GM20431 (cell line): ENCODE measurements around the gene PARVB.
"Not testable (repeated sequence)": the region's sequence is repeated elsewhere in the genome, so short reads cannot be mapped to it uniquely, and the experiment has no call there.

ENCODE experiments used
- in situ Hi-C: fragments of 300-500 bp; cut with MseI, MboI; formaldehyde crosslinking; loops from one replicate; pipeline ENCODE4 v1.15.0; 2020; ENCODE audit warnings: low sequenced_read_pairs; ENCODE audit not compliant: unreplicated experiment

PARVB gene

DNA sequence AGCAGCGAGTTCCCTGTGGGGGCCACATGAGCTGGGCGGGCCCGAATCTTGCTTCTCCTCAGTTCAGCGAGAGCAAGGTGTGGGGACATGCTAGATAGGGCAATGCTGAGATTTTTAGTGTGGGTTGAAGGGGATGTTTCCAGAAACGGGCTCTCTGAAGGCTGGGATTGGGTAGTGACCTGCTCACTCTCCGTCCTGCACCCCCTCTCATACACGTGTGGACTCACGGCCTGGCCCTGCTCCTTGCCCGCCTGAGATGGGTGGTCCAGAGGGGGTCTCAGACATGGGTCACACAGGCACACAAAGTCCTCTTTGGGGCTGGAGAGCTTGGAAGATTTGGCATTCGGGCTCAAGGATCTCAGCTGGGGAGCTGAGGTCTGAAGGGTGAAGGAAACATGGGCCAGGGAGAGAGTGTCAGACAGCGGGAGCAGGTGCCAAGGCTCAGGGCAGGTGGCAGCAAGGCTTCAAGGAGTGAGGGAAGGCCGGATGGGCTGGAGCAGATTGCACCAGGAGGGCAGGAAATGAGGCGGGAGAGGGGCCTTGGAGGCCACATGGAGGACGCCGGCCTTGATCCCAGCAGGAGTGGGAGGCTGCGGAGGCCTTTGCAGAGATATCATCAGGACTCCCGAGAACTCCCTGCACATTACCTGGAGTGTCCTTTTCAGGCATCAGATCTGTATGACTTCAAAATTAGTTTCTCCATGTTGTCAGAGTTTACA, 74.1 kb downstream of the PARVB start:
- in situ Hi-C loops: no loop called here

DNA sequence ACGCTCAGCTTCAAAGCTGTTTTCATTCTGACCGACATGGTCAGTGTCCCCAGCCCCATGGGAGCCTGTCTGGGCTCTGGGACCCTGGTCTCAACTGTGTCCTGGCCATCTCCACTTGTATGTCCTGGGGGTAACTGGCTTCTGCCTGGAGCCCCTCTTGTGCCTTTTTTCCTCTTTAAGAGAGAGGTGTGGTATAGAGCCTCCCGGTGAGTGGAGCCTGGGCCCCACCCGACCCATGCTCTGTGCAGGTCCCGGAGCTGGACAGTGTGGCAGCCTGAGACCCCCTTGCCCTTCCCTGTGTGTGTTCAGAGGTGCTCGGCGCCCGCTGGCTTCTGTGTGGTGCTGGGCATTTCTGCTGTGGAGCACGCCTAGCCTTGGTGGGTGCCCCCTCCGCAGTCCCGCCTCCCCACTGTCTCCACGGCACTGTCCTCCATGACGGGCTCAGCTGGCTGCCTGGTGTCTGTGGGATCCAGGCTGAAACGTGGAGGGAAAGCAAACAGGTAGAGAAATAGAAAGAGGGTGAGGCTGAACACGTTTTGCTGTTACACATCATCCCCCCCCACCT, 74.9 kb downstream of the PARVB start:
- in situ Hi-C loops: no loop called here

DNA sequence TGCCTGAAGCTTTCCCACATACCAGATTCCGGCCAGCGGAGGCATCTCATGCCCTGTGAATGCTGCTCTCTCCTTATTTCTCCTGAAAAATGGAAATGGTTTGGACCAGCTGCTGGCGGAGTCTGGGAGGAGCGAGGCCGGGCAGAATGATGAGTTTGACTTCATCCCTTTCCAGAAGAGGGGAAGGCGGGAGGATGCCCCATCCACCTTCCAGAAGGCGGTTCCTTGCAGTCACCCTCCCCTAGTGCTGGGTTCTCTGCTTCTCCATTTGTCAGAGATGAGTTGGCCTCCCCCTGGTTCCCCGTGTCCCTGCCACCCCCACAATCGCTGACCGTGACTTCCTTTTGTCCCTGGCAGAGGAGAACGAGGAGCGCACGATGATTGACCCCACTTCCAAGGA, 75.6 kb downstream of the PARVB start:
- in situ Hi-C loops: no loop called here

GRCh38 chr22:44100411-44100810, 76.3 kb downstream of the PARVB start:
- in situ Hi-C loops: no loop called here

- in situ Hi-C loops: no loop called here
Observed at GRCh38 chr22:44102121-44102520, 78.0 kb downstream of the PARVB start.

GRCh38 chr22:44102856-44103255, 78.8 kb downstream of the PARVB start:
- in situ Hi-C loops: no loop called here

- in situ Hi-C loops: no loop called here
Observed at GRCh38 chr22:44103735-44104480, 79.8 kb downstream of the PARVB start.

DNA sequence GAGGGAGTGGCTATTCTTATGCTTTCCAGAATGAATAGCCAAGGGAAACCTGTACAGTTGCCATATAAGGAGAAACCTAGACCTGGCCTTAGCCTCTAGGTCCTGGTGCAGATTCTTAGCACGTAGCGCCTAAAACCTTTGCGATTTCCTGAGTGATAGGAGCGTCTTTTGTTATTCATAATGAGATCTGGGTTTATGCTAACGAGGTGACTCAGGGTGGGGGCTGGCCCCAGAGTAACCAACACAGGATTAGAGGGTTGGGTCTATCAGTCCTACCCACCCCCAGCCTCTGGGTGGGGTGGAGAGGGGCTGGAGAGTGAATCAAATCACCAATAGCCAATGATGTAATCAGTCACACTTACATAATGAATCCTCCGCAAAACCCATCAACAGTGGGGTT, 83.2 kb downstream of the PARVB start:
- in situ Hi-C loops: no loop called here

DNA sequence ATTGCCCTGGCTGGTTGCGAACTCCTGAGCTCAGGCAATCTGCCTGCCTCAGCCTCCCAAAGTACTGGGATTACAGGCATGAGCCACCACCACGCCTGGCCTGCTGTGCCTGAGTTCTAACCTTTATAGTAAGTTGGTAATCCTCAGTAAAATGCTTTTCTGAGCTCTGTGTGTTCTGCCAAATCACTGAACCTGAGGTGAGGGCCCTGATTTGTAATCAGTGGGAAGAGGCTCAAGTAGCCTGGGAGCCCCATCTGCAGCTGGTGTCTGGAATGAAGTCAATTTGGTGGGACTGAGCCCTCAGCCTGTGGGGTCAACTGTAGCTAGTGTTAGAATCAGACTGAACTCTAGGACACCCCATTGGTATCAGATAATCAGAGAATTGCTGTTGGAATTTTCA, 84.0 kb downstream of the PARVB start:
- in situ Hi-C loops: no loop called here

GRCh38 chr22:44108806-44109385, 84.8 kb downstream of the PARVB start:
- in situ Hi-C loops: no loop called here

DNA sequence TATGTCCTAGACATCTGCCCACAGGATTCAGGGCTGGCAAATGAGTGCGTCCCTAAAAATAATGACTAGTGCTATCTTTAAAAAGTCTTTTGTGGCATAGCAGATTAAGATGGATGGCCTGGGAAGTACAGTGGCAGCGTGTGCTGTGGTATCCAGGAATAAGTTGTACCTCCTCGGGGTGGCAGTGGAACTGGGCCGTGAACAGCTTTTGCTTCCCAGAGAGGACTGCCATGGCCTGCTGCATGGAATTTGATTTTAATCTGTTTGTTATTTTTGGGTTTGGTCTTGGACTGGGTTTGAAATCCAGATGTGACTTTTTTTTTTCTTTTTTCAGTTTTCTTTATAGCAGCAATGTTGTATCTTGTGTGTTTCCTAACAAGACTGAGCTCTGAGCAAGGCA, 85.3 kb downstream of the PARVB start:
- in situ Hi-C loops: no loop called here

- in situ Hi-C loops: not testable (repeated sequence)
Observed at GRCh38 chr22:44110656-44111055, 86.6 kb downstream of the PARVB start.

DNA sequence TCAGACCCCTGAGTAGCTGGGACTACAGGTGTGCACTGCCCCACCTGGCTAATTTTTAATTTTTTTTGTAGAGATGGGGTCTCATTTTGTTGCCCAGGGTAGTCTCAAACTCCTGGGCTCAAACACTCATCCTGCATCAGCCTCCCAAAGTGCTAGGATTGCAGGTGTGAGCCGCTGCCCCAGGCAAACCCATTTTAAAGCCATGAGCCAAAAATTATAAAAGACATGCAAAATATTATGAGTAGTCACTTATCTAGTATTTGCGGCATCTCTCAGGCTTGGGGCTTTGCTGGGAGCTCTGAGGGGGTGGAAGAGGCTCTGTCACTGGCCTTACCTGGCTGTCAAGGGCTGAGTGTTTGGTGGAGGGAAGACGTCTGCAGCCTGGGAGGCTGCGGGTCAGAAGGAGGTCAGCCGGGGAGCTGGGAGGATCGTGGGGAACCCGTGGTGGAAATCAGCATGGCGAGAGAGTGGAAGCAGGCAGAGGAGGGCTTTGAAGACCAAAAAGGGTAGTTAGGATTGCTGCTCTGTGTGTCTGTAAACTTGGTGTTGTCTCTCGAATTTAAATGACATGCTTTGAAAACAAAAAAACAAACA, 87.6 kb downstream of the PARVB start:
- in situ Hi-C loops: no loop called here

DNA sequence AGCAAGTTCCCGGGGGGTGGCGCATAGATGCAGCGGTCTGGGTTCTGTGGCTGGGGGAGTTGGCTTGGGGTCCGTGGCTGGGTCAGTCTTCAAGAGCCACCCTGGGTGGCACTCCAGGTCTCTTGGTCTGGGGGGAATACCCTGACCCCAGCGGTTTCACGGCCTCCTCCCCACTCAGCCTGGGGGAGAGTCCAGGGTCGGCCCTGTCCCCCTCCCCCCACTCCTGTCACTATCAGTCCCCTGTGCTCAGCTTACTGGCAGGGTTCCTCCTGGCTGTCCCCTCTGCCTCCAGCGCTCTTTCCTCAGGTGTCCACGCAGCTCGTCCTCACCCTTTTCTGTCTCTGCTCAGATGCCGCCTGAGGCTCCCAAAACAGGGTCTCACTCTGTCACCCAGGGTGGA, 88.1 kb downstream of the PARVB start:
- in situ Hi-C loops: no loop called here

- in situ Hi-C loops: no loop called here
Observed at GRCh38 chr22:44116331-44116730, 92.2 kb downstream of the PARVB start.

GRCh38 chr22:44116755-44117684, 92.9 kb downstream of the PARVB start:
- in situ Hi-C loops: no loop called here

GRCh38 chr22:44117746-44118145, 93.6 kb downstream of the PARVB start:
- in situ Hi-C loops: no loop called here

DNA sequence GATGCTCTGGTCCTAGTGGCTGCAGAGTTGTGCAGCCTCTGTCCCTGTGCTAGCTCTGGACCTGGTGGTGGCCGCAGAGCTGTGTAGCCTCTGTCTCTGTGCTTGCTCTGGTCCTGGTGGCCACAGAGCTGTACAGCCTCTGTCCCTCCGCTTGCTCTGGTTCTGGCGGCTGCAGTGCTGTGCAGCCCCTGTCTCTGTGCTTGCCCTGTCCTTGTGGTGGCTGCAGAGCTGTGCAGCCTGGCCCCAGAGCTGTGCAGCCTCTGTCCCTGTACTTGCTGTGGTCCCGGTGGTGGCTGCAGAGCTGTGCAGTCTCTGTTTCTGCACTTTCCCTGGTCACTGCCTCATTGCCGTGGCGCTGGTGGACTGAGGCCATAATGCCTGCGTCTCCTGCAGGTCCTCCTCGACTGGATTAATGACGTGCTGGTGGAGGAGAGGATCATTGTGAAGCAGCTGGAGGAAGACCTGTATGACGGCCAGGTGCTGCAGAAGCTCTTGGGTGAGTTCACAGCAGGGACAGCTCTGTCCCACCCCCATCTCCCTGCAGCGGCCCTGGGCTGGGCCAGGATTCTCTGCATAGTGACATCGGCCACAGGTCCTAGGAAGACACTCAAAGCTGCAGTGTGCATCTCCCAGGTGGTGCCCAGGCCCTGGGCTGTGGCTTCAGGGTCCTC, 94.7 kb downstream of the PARVB start:
- in situ Hi-C loops: no loop called here

- in situ Hi-C loops: no loop called here
Observed at GRCh38 chr22:44119669-44120313, 95.7 kb downstream of the PARVB start.
